Midbrain (tissue), 1 donor: ENCODE results near the gene TBC1D4.
A peak's percentile ranks its signal among the peaks of the same experiment; 100 is the strongest.

ENCODE experiments used
- DNase-seq: peaks from one replicate; lab custom pipeline; 2025; lab: John Stamatoyannopoulos, UW

Gene TBC1D4

DNA sequence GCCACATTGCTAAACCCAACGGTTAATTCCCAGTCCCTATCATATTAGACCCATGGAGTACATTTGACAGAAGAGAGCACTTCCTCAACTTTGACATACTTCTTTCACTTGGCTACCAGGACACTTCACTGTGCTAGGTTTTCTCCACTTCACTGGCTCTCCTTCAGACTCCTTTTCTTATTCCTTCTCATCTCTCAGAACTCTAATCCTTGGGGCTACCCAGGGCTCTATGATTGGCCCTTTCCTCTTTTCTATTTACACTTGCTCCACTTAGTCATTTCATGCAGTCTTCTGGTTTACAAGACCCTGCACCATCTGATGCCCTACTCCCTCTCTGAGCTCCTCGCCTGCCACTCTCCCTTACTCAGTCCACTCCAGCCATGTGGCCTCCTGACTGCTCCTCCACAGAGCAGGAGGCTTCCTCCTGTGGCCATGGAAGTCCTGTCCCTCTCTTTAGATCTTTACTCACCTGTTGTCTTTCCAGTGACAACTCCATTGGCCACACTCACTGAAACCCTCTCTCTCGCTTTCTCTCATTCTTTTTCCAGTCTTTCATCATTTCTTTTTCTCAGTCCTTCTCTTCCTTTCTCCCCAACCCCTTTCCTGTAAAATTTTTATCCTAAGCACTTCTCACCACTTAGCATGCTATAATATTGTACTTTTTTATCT is 90.4 kb downstream of the TBC1D4 start:
- no peak for DNase-seq

DNA sequence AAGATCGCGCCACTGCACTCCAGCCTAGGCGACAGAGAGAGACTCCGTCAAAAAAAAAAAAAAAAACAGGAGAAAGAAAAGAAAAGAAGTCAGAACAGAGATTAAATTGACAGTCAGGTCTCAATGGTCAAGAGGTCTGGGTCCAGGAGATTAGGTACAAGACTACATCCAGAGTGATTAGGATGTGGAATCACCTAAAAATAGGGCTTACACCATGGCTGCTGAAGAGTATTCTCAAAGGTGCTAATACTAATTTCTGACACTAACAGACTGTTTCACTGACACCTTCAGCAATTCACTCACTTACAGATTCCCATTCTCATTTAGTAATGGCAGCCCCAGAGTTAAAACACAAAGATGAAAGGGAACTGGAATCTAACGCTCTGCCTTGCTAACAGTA is 91.7 kb downstream of the TBC1D4 start:
- DNase-seq, result no peak

DNA sequence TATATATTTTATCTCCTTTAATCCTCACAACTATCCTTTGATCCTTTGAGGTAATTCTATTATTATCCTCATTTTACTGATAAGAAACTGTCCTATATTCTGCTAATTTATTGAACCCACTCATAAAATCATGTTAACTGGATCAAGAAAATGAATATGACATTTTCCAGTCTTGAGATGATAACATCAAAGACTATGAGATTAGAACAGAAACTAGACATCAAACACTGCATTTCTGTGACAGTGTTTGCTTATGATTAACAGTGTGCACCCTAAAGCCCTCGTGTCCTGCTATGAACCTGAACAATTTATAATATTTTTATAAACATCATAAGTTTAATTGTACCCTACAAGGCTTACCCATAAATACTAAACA is 96.3 kb downstream of the TBC1D4 start:
- no peak for DNase-seq

DNA sequence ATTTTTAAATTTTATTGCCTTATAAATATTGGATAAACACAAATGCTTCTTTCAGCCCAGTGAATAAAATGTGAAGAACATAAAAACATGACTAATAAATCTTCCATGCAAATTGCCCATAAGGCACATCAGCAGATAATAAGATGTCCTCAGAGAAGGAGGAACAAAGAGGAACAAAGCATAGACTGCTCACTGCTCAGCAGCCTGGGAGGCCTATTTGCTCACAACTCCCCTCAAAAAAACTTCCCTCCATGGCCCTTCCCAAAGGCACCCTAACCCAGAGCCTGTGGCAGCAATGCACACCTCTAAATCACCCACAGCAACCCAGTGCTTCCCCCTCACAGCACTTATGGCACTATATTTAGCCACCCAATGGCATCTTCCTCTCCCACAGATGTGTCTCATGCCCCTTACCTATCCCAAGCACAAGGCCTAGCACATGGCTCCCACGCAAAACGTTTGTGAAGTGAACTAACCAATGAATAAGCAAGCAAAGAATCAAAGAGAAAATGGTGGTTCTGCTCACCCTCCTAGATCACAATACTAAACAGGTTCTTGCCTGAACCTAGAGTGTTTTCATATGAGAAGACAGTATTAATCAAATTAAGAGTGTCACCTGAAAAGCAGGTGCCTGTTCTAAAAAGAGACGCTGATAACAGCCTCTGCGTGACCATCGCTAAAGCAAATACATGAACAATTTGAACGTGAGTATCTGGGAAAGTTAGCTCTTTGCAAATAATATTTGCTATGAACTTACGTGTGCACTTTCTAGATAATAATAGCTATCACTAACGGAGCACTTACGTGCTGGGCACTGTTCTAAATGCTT is 96.9 kb downstream of the TBC1D4 start:
- DNase-seq, result no peak

DNA sequence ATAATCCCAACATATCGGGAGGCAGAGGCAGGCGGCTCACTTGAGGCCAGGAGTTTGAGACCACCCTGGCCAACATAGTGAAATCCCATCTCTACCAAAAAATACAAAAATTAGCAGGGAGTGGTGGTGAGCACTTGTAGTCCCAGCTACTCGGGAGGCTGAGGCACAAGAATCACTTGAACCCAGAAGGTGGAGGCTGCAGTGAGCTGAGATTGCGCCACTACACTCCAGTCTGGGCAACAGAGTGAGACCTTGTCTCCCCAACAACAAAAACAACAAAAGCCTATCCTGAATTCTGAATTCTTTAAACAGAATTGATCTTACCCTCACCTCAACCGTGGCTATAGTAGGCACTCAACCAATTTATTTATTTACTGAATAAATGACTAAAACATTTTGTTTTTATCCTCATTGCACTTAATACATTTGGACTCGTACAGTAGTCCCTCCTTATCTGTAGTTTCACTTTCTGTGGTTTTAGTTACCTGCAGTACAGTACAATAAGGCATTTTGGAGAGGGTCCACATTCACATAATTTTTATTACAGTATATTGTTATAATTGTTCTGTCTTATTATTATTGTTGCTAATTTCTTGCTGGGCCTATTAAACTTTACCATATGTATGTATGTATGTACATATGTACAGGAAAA is 98.8 kb downstream of the TBC1D4 start:
- DNase-seq, result no peak

DNA sequence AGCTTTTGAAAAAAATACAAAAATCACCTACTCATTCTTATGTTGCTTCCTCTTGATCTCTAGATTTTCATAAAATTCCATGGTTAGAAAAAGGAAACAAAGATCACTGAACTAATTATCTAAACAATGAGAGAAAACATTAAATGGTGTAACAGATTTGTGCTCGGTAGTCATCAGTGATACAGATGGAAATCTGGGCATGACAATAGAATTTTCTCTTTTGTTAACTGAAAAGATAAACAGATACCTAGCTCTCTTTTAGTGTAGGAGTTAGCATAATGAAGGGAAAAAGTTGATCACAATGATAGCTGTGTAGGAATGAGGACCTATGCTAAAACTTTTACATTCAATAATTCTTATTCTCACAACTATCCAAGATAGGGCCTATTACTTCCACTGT is 103.7 kb downstream of the TBC1D4 start:
- DNase-seq, result no peak

DNA sequence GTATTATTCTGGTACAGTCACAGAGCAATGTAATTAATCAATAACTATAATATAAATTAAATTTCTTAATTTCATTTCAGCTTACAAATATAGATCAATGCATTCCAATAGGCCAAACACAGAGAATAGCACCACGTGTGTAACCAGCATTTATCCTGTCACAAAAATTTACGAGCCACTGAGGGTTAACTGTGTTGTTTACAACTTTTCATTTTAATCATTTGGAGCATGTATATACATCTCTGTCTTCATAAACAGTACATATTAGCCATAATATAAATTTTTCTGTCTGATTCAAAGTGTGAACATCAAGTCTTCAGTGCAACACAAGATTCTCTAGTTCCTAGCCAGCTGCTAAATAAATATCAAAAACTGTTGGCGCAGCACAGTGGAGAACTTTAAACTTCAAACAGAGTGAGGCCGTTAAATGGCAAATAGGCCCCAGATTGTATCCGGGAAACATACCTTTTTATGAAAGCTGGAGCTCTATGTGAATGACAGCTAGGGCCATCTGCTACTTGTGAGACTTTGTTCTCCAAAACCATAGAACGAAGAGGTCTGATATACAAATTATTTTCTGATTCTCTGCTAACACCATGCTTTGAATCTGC is 105.1 kb downstream of the TBC1D4 start:
- no peak for DNase-seq

DNA sequence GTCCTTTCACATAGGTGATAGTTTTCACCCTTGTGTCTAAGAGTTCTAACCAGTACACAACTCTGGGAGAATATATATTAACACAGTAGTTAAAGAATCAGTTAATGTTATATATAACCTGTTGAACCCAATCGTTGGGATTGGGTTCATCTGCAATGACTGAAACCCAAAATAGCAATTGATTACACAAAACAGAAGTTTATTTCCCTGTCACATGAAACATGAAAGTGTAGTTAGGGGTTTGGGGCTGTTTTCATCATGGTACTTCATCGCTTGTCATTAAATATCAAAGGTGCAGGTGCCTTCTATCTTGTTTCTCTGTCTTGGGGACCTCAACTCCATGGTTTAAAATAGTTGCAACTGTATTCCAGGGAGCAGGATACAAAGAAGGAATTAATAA is 106.6 kb downstream of the TBC1D4 start:
- no peak for DNase-seq

DNA sequence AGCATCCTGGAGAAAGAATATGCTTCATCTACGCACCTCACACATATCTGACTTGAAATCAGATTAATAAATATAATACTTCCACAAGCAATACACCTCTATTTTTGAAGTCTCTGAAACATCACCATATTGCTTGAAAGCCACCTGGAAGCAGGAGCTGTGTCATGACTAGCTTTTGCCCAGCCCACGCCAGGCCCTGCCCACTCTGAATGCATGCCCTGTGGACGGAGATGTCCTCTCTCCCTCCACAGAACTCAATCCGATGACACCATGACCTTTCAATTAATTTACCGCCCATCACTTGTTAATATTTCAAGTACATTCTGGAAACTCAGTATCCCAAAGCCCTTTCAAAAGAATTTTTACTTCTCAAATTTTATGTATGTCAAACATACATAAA is 108.0 kb downstream of the TBC1D4 start:
- no peak for DNase-seq

DNA sequence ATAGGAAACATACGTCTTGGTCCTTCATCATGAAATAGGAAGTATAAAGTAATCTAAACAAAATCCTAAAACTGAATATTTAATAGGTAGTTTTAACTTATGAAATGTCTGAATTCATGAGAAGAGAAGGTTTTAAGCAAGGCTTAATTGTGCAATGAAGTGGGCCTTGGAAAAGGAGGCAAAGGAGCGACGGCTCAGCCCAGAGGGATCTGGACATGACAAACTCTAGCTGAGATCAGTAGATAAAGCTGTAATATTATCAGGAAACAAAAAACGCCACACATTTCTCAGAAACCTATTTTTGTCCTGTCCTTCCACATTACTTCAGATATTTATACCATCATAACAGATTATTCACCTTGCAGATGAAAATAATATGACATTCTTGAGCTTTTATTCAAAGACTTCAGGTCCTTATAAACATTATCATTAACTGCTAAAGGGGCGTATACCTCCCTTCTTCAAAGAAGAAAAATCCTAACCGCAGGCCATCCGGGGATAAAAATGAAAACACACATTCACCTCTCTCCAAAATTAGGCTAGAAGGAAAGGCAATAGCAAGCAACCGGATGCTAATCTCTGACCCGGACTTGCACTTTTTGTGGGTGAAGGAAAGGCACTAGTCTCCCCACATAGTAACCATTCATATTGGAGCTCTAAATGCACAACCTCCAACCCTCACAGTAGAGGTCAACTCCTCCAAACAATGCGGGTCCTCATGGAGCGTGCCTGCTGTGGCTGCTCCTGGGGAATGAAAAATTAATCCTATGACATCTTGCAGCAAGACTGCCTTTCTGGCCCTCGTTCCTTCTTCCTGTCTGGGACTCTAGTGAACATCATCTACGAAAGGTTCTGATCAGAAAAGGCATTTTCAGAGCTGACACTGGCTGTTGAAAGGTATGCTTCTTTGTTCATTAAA is 108.8 kb downstream of the TBC1D4 start:
- no peak for DNase-seq

DNA sequence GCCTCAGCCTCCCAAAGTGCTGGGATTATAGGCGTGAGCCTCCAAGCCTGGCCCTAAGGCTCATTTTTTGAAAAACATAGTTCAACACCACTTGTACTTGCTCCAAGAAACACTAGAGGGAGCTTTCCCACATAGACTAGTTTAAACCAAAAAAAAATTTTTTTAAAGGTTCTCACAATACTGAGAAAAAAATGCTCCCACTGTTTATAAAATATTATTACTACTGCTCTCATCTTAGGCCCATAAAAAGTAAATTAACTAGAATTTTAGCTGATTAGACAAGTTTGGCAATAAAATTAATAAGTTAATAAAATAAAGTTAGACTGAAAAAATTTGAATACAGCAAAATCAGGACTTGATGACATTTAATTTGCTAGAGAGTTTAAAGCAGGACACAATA is 109.5 kb downstream of the TBC1D4 start:
- peak; percentile 52 for DNase-seq

DNA sequence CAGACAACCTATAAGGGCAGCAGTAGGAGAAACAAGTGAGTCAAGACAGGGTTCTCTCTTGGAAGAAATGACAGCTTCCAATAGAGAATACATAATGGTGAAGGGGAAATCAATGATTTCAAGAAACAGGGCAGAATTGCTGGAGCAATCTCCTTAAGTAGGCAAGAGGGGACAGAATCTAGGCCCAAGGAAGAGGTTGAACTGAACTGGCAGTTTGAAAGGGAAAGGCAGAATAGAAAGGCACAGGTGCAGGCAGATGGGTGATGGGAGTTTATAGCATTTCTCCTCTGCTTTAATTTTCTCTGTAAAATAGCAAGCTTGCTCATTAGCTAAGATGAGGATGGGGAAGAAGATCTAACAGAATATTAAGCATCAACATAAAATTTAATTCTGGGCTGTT is 110.8 kb downstream of the TBC1D4 start:
- DNase-seq, result no peak

DNA sequence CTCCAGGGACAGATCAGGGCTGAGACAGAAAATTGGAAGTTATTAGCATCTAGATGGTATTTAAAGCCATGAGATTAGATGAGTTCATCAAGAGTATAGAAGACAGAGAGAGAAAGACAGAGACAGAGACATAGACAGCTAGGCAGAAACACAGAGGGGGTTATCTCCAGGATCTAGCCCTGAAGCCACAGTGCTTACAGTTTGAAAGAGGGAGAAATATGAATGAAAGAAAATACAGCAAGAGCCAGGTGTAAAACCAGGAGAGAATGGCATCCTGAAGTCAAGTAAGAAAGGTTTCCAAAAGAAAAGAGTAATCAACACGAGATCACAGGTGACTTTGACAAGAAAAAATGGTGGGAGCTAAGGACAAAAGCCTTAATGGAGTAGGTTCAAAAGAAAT is 111.2 kb downstream of the TBC1D4 start:
- no peak for DNase-seq

DNA sequence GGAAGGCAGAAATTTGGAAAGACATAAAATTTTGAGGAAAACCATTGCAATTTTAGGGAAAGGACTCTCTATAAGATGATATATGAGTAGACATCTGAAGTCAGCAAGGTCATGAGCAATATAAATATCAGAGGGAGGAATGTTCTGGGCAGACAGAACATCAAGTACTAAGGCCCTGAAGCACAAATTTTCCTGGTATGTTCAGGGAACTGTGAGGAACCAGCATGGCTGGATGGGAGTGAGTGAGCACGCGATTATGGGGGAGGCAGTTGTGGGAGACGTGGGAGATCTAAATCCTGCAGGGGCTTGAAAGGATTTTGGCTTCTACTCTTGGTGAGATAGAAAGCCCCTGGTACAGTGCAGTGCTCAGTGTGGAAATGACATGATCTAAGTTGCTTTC is 112.0 kb downstream of the TBC1D4 start:
- no peak for DNase-seq

DNA sequence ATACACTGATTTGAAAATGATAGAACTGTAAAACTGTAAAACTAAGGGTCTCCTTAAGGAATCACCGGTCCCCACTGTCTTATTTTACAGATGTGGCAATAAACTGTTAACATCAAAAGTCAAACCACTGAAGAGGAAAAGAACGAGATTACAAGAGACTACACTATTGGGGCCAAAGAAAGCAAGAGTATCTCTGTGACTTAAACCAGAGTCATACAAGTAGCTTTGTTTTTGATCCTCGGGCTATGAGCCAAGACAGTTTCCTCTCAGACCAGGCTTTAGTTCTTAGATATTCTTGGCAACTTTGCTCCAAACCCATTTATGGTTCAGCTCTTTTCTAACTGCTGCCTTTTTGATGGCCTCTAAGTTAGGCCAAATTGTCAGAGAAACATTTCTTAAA is 113.8 kb downstream of the TBC1D4 start:
- no peak for DNase-seq

DNA sequence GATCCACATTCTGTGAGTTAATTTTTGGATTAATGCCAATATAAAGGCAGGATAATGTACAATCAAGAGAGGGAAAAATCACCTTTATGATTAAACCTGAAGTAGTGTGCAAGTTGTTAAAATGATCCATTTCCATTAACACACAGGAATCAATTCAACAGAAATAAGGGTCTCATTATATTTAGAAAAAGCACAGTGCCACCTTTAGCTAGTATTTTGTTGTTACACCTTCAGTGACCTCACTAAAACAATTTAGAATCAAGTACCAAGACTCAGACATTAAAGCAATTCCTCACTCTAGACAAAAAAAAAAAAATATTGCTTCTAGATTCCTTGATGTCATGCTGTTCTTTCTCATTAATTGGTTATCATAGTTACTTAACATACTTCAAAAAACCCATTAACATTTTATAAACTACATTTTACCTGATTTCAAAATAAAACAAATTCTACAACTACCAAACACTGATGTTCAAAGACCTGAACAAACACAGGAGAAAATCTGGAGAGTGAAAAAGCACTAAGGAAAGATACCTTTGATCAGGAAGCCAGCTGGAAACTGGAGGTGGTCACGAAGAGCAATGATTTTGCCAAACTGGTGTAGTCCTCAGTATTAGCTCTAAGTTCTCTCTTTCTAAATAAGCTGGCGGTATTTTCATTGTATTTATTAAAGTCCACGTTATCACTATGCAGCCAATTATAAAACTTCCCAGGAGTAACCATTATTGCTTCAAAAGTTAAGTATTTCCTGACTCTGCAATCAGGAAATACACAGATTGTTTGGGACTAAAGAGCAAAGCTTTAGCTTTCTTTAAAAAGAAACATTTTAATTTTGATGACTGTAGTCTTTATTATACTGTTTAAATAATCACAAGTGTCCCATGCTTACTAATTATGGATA is 115.3 kb downstream of the TBC1D4 start:
- no peak for DNase-seq

DNA sequence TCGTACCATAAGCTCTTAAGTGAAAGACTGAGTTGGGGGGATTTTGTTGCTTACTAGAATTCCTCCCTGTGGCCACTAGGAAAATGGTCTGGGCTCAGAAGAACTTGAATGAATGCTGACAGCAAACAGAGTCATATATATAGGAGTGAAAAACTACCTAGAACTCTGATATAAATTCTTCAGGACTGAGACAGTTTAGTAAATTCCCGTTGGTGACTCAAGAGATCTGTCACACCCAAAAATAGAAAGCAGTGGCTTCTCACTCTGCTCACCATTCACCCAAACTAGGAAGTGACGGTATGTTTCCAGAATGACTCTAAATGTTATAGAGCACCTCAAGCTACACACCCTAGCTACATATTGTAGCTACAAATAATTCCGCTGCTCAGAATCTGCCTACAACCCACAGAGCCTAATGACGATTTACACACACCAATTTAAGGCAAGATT is 116.2 kb downstream of the TBC1D4 start:
- no peak for DNase-seq

DNA sequence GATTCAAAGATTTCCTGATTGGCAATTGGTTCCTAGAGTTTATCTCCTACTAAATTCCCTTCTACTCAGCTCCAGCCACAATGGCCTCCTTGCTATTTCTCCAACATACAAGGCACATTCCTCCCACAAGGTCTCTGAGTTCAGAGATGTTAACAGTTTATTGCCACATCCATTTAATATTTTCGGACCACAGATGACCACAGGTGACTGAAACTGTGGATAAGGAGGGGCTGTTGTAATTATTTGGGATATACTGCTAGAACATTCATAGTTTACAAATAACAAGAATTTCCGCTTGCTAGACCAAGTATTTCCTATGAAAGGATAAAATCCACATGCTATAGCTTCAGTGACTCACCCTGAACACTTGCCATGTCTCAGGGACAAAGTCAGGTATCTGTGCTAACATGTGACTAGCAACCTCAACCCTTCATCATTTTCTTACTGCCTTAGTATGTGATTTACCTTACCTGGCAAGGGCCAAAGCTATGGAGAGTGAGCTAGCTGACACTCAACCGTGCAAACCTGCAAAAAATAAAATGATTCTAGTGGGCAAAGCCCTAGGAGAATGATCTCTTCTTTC is 117.7 kb downstream of the TBC1D4 start:
- DNase-seq, result no peak

DNA sequence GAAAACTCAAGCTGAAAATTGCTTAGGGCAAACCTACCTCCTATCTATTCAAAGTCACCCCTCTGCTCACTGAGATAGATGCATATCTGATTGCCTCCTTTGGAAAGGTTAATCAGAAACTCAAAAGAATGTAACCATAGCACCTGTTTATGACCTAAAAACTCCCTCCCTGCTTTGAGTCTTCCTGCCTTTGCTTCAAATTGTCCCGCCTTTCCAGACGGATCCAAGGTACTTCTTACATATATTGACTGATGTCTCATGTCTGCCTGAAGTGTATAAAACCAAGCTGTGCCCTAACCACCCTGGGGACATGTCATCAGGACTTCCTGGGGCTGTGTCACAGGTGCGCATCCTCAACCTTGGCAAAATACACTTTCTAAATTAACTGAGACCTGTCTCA is 118.6 kb downstream of the TBC1D4 start:
- DNase-seq, result no peak

DNA sequence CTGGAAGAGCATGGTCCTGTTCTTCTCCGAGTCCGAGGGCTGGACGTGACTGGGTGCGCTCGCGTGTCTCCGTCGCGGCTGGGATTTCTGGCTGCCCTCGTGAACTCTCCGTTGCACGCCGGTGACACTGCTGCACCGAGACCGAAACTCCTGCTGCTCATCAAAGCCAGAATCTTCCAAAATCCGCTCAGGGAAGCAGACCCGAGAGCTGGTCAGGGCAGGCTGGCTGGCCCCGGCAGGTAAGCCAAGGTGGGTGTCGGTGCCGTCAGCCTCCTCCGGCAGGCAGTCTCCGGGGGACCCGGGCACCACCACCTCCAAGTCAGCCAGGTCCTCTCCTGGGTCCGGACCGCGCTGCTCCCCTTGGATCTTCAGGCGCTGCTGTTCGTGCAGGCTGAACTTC is 119.9 kb downstream of the TBC1D4 start:
- DNase-seq, result no peak
